BLaER1 (cell line): ENCODE measurements around the gene MTNR1A.
"Not testable (repeated sequence)": the region's sequence is repeated elsewhere in the genome, so short reads cannot be mapped to it uniquely, and the experiment has no call there.

Experiments used
- H3K27ac ChIP-seq: shearing (Covaris generic); formaldehyde crosslinking; 2 replicates; pipeline ENCODE4 v1.8.1; 2022
- H3K27me3 ChIP-seq: shearing (Covaris generic); formaldehyde crosslinking; 2 replicates; pipeline ENCODE4 v1.8.1; 2022
- H3K36me3 ChIP-seq: shearing (Covaris generic); formaldehyde crosslinking; 2 replicates; pipeline ENCODE4 v1.8.1; 2022
- H3K4me1 ChIP-seq: shearing (Covaris generic); formaldehyde crosslinking; 2 replicates; pipeline ENCODE4 v1.8.1; 2022
- H3K4me2 ChIP-seq: shearing (Covaris generic); formaldehyde crosslinking; 2 replicates; pipeline ENCODE4 v1.8.1; 2022
- H3K4me3 ChIP-seq: shearing (Covaris generic); formaldehyde crosslinking; 2 replicates; pipeline ENCODE4 v1.8.1; 2022
- H3K9ac ChIP-seq: shearing (Covaris generic); formaldehyde crosslinking; 2 replicates; pipeline ENCODE4 v1.8.1; 2022
- H3K9me3 ChIP-seq: shearing (Covaris generic); formaldehyde crosslinking; 2 replicates; pipeline ENCODE4 v1.8.1; 2022
- H4K20me1 ChIP-seq: shearing (Covaris generic); formaldehyde crosslinking; 2 replicates; pipeline ENCODE4 v1.8.1; 2022
- Cebpa-rat ChIP-seq: shearing (Covaris generic); IDR thresholded peaks from 2 replicates; pipeline ENCODE4 v1.8.1; 2022

MTNR1A gene

GRCh38 chr4:186541801-186542200 is 13.6 kb downstream of the MTNR1A start:
- Histone ChIP-seq H3K36me3 (no peaks in the 10 kb centered on the region), H3K4me2 (no peak overlapping the region), H3K4me3 (no peak overlapping the region), H3K27me3 (no peaks in the 10 kb centered on the region), H3K9me3 (peaks cover 20% of the 10 kb centered on the region), H3K9ac (no peak overlapping the region), H4K20me1 (no peaks in the 10 kb centered on the region), H3K27ac (no peak overlapping the region), H3K4me1 (no peaks in the 10 kb centered on the region)
- TF ChIP-seq Cebpa-rat: no peak

DNA sequence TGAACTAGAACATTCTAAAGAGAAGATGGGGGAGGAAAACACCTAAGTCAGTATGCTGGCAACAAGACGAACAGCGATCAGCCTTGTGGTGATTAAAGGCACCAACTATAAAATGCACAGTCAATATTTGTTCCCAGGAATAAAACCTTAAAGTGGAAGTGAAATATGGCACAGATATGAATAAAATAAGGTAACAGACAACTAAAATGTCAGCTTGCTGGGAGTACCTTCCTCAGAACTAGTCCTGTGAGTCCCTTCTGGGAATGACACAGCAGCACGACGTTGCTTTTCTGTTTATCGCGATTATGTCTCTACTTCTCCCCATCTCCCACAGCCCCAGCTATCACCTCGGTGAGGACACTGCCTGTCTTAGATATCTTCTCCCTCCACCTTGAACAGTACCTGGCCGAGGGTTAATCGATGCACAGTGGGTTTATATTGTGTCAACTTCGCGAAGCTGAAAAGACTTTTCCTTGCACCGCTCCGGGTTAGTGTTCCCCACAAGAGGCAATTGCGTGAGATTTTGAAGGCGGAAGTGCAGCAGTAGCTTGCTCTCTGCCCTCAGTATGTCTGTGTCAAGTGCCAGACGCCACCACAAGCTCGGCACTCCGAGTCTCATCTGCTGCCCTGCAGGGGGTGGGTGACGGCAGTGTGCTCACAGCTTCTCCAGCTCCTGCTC is 17.4 kb downstream of the MTNR1A start:
- H3K4me3 ChIP-seq: no peak overlapping the region
- no peaks in the 10 kb centered on the region for H3K27me3 ChIP-seq
- no peak for TF ChIP-seq Cebpa-rat
- no peak overlapping the region for H3K9ac ChIP-seq
- no peaks in the 10 kb centered on the region for H4K20me1 ChIP-seq
- no peak overlapping the region for H3K4me2 ChIP-seq
- H3K27ac ChIP-seq: no peak overlapping the region
- H3K36me3 ChIP-seq: no peaks in the 10 kb centered on the region
- H3K4me1 ChIP-seq: no peaks in the 10 kb centered on the region
- H3K9me3 ChIP-seq: peaks cover 8% of the 10 kb centered on the region

DNA sequence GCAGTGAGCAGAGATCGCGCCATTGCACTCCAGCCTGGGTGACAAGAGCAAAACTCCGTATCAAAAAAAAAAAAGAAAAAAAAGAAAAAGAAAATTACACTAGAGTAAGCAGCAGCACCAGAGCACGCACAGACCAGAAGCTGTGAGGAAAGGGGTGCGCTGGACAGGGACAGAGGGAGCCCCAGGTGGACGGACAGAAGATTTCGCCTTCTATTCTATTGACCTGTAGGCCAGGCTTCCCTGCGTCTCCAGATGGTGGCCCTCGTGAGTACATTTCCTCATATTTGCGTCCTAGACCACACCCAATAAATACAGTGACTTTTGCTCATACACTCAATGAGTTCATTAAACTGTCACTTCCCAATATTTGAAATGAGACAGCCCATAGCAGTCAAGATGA is 19.1 kb downstream of the MTNR1A start:
- H3K4me3 ChIP-seq: no peak overlapping the region
- peaks cover 4% of the 10 kb centered on the region; the same call in 1 of the 2 replicates for H3K9me3 ChIP-seq
- no peak overlapping the region for H3K4me2 ChIP-seq
- H4K20me1 ChIP-seq: no peaks in the 10 kb centered on the region
- no peaks in the 10 kb centered on the region for H3K4me1 ChIP-seq
- no peak for TF ChIP-seq Cebpa-rat
- H3K9ac ChIP-seq: no peak overlapping the region
- H3K27me3 ChIP-seq: no peaks in the 10 kb centered on the region
- no peaks in the 10 kb centered on the region for H3K36me3 ChIP-seq
- H3K27ac ChIP-seq: no peak overlapping the region

- Histone ChIP-seq H3K9me3 (0 out of 2 replicates have a peak, but pooled peaks cover 4% of the 10 kb centered on the region), H4K20me1 (no peaks in the 10 kb centered on the region), H3K4me2 (no peak overlapping the region), H3K4me1 (no peaks in the 10 kb centered on the region), H3K9ac (no peak overlapping the region), H3K27ac (no peak overlapping the region), H3K27me3 (no peaks in the 10 kb centered on the region), H3K36me3 (no peaks in the 10 kb centered on the region), H3K4me3 (no peak overlapping the region)
- TF ChIP-seq Cebpa-rat: no peak
These were observed 21.3 kb downstream of the MTNR1A start for GRCh38 chr4:186534056-186534455.

- not testable (repeated sequence) for H3K4me3 ChIP-seq, H3K4me1 ChIP-seq, H3K36me3 ChIP-seq, H3K9ac ChIP-seq, H3K27ac ChIP-seq, H3K9me3 ChIP-seq, H3K4me2 ChIP-seq, H4K20me1 ChIP-seq, H3K27me3 ChIP-seq
These were observed 31.4 kb downstream of the MTNR1A start for GRCh38 chr4:186523927-186524326.

DNA sequence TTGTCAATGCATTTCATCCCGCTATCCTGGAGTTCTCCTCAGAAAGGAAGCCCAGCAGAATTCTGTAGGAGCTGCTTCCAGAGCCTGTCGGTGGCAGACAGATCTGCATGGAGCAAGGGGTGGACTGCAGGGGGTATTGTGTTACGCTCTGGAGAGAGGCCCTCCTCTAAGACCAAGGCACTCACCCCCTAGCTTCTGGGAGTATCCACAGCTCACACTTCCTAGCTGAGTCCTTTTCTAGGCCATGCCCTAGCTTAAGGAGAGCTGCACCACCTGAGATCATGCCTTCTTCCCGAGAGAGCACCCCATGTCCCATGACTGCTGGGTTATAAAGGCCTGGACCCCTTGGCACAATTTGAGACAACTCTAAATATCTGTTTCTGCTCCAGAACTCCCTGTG is 39.1 kb downstream of the MTNR1A start:
- Histone ChIP-seq H4K20me1 (no peaks in the 10 kb centered on the region), H3K27me3 (no peaks in the 10 kb centered on the region), H3K4me3 (no peak overlapping the region), H3K4me2 (no peak overlapping the region), H3K27ac (no peak overlapping the region), H3K4me1 (no peaks in the 10 kb centered on the region), H3K36me3 (no peaks in the 10 kb centered on the region), H3K9me3 (no peaks in the 10 kb centered on the region), H3K9ac (no peak overlapping the region)
- no peak for TF ChIP-seq Cebpa-rat

DNA sequence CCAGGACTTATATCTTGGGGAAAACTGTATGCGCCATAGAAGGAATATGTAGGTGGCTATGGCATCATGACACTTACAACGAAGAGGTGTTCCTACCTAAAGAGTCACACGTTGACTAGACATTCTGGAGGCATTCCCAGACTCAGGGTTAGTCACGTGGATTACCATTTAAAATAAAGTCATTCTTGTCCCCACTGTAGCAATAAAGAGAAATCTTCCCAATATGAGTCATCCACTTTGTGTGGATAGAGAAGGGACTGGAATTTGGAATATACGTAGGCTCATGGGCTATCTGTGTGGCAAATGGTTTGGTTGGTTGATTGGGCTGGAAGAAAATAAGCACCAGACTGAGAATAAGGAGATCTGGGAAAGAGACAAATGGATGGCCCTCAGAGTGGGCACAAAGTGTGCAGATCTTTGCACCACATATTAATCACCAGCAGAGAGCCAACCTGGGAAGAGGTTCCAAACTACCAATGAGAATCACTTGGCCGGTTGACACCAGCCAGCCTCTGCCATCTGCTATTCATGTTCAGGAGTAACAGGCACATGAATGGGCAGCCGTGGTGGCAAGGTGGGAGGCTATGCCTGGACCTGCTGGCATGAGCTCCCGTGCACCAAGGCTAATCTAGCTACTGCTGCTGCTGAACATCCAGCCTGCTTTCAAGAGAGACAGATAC is 41.0 kb downstream of the MTNR1A start:
- Histone ChIP-seq H3K36me3 (no peaks in the 10 kb centered on the region), H3K27me3 (no peaks in the 10 kb centered on the region), H3K4me2 (no peak overlapping the region), H3K9ac (no peak overlapping the region), H4K20me1 (no peaks in the 10 kb centered on the region), H3K27ac (no peak overlapping the region), H3K4me1 (no peaks in the 10 kb centered on the region), H3K4me3 (no peak overlapping the region), H3K9me3 (peaks cover 13% of the 10 kb centered on the region; the same call in 1 of the 2 replicates)
- TF ChIP-seq Cebpa-rat: no peak

- not testable (repeated sequence) for H3K4me2 ChIP-seq, H3K36me3 ChIP-seq, H3K4me1 ChIP-seq, H3K4me3 ChIP-seq, H3K9ac ChIP-seq, H4K20me1 ChIP-seq, H3K27ac ChIP-seq, H3K27me3 ChIP-seq
- H3K9me3 ChIP-seq: peaks cover 12% of the 10 kb centered on the region
These were observed 50.6 kb downstream of the MTNR1A start for GRCh38 chr4:186504771-186505170.

DNA sequence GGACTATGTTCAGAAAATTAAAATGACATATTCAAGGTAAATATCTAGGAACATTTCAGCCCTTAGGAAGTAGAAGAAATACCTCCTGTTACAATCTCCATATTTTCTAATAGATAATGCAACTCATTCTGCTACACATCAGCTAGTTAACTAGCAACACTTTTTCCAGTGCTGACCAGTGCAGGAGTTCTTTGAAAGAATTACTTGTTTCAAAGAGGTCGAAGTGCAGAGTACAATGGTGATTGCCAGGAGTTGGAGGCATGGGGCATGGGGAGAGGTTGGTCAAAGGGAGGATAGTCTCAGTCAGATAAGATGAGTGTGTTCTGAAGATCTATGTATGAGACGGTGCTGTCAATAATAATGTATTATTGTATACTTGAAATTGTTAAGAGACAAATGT is 53.1 kb downstream of the MTNR1A start:
- no peak overlapping the region for H3K27ac ChIP-seq

GRCh38 chr4:186501554-186501953 is 53.8 kb downstream of the MTNR1A start:
- H3K4me1 ChIP-seq: no peaks in the 10 kb centered on the region
- peaks cover 6% of the 10 kb centered on the region for H3K9me3 ChIP-seq
- no peaks in the 10 kb centered on the region for H3K27me3 ChIP-seq
- H3K36me3 ChIP-seq: no peaks in the 10 kb centered on the region
- no peak overlapping the region for H3K4me3 ChIP-seq
- TF ChIP-seq Cebpa-rat: no peak
- H4K20me1 ChIP-seq: no peaks in the 10 kb centered on the region
- H3K9ac ChIP-seq: no peak overlapping the region
- H3K27ac ChIP-seq: no peak overlapping the region
- H3K4me2 ChIP-seq: no peak overlapping the region

More for the DNA sequence above, 53.1 kb downstream of the MTNR1A start:
- no peak overlapping the region for H3K4me2 ChIP-seq
- H3K9ac ChIP-seq: no peak overlapping the region
- H4K20me1 ChIP-seq: no peaks in the 10 kb centered on the region
- H3K4me1 ChIP-seq: no peaks in the 10 kb centered on the region
- H3K27me3 ChIP-seq: no peaks in the 10 kb centered on the region
- H3K9me3 ChIP-seq: peaks cover 6% of the 10 kb centered on the region; the same call in 1 of the 2 replicates
- no peaks in the 10 kb centered on the region for H3K36me3 ChIP-seq
- no peak for TF ChIP-seq Cebpa-rat
- H3K4me3 ChIP-seq: no peak overlapping the region
